Sigmoid colon (tissue), 7 donors: ENCODE measurements around the gene CYP46A1. TPM values are rescaled to one million over a fixed set of nuclear protein-coding genes. Genes with fewer than 3 reads are reported as not detected.
A peak's percentile ranks its signal among the peaks of the same experiment; 100 is the strongest.
"Not testable (repeated sequence)": the region's sequence is repeated elsewhere in the genome, so short reads cannot be mapped to it uniquely, and the experiment has no call there.

ENCODE experiments used
- DNase-seq: peaks from one replicate; pipeline ENCODE4 v3.0.0-alpha.2; 2019
- H3K27ac ChIP-seq, 4 donors: fragments of 200-600 bp; sonication (generic); one replicate each; pipeline ENCODE4 v1.5.1; 2016 to 2019; ENCODE audit warnings: mild to moderate bottlenecking in 1 of 4
- H3K27me3 ChIP-seq, 3 donors: fragments of 200-600 bp; sonication (generic); one replicate each; pipeline ENCODE4 v1.5.1; 2019; ENCODE audit warnings: mild to moderate bottlenecking in 1 of 3
- H3K36me3 ChIP-seq, 4 donors: fragments of 200-600 bp; sonication (generic); one replicate each; pipeline ENCODE4 v1.5.1; 2016 to 2019
- H3K4me1 ChIP-seq, 4 donors: fragments of 200-600 bp; sonication (generic); one replicate each; pipeline ENCODE4 v1.5.1; 2017 to 2019
- H3K4me3 ChIP-seq, 4 donors: fragments of 200-600 bp; sonication (generic); one replicate each; pipeline ENCODE4 v1.5.1; 2017 to 2019; ENCODE audit warnings: mild to moderate bottlenecking in 2 of 4, moderate library complexity in 1 of 4
- H3K9me3 ChIP-seq, 4 donors: fragments of 200-600 bp in 3 of 4; sonication (generic) in 3 of 4; one replicate each; pipeline versions ENCODE4 v1.5.1 to v1.6.1; 2013 to 2019
- CTCF ChIP-seq, 4 experiments: fragments of 450-650 bp in 3 of 4; fragments of 200-600 bp in 1 of 4; IDR thresholded peaks; one replicate each; pipeline ENCODE4 v1.5.1; 2016 to 2019; ENCODE audit warnings: antibody characterized with exemption in 4 of 4, mild to moderate bottlenecking in 3 of 4, moderate library complexity in 2 of 4
- EP300 ChIP-seq, 4 donors: sonication (generic); formaldehyde crosslinking; IDR thresholded peaks; one replicate each; pipeline ENCODE4 v1.6.1; 2017; ENCODE audit warnings: antibody characterized with exemption in 4 of 4
- POLR2A ChIP-seq, 2 donors: fragments of 450-650 bp; IDR thresholded peaks; one replicate each; pipeline ENCODE4 v1.6.1; 2016; ENCODE audit warnings: antibody characterized with exemption in 2 of 2, mild to moderate bottlenecking in 2 of 2, moderate library complexity in 2 of 2
- POLR2AphosphoS5 ChIP-seq, 4 donors: sonication (generic); formaldehyde crosslinking; IDR thresholded peaks; one replicate each; pipeline ENCODE4 v1.6.1; 2017; ENCODE audit warnings: antibody characterized with exemption in 4 of 4
- WGBS, 2 donors: extraction: QIAGEN DNeasy Blood & Tissue Kit; methylation state at CpG; one replicate each; pipeline ENCODE4 v1.1.7; 2013; 5-methylcytosine and 5-hydroxymethylcytosine counted together
- intact Hi-C: fragments of 100-400 bp; cut with DNase I; formaldehyde crosslinking; loops from one replicate; pipeline ENCODE4 v1.15.1; 2023
- polyA plus RNA-seq, 3 donors: library from polyadenylated mRNA; stranded (reverse); fragments of 200-250 nt; gene quantifications; one replicate each; pipeline ENCODE4 v1.2.3, GENCODE V29; 2013
- total RNA-seq, 4 donors: library from RNA; depleted of rRNA; stranded (reverse); fragments of >200 nt; gene quantifications; one replicate each; pipeline ENCODE4 v1.1.0, GENCODE V29; 2016
- donor health status: healthy with polysubstance abuse.
- donor health status: Bipolar disorder and iron deficiency.
- donor health status: healthy.

CYP46A1 gene
- 1 to 10 TPM in 3 of 4 donors, under 1 TPM in 1; 0.36 to 2.0 (median 1.6) TPM for total RNA-seq
- under 1 TPM in 2 of 3 donors, not detected in 1; under 0.01 to 0.35 TPM for polyA plus RNA-seq

- peak within 1 kb of the TSS; percentile 92 to 97 (median 94) for H3K27ac ChIP-seq
- peak within 1 kb of the TSS; percentile 80 to 96 (median 87) for H3K4me3 ChIP-seq
- peak; percentile 100 for DNase-seq
- peaks cover 0 to 17% (median 14%) of the 10 kb centered on the region in 4 donors for H3K4me1 ChIP-seq
- H3K36me3 ChIP-seq: no peaks in the 10 kb centered on the region
- WGBS, 2 donors: 0 to 1% methylated on average over 83 of the region's 83 CpGs
- H3K27me3 ChIP-seq: peaks cover 0 to 7% (median 0%) of the 10 kb centered on the region in 3 donors
- intact Hi-C loops: loop anchor here (2.0 to 5.0 kb wide), 4 partner anchors 47 to 201 kb away; partner anchors contain the start of gene EML1
- H3K9me3 ChIP-seq: no peaks in the 10 kb centered on the region
- no peak for TF ChIP-seq POLR2A (IDR thresholded peaks at IDR 0.05)
- peak; percentile 22 to 76 (median 51) for TF ChIP-seq POLR2AphosphoS5 (IDR thresholded peaks at IDR 0.05)
Measured at GRCh38 chr14:99683619-99684409, at the start of gene CYP46A1. Gene CYP46A1 (plus strand): TSS chr14:99684298. CDS start chr14:99684418, 120 bp downstream.

- H3K27me3 ChIP-seq: no peaks in the 10 kb centered on the region
- no peaks in the 10 kb centered on the region for H3K36me3 ChIP-seq
- H3K4me3 ChIP-seq: no peak overlapping the region
- no peak overlapping the region for H3K27ac ChIP-seq
- no peaks in the 10 kb centered on the region for H3K4me1 ChIP-seq
- no peaks in the 10 kb centered on the region for H3K9me3 ChIP-seq
- WGBS, 2 donors: 80 to 86% methylated on average over 10 of the region's 10 CpGs
- TF ChIP-seq CTCF (IDR thresholded peaks at IDR 0.05): no peak
- TF ChIP-seq POLR2A (IDR thresholded peaks at IDR 0.05): no peak
- no peak for TF ChIP-seq EP300 (IDR thresholded peaks at IDR 0.05)
- no peak for TF ChIP-seq POLR2AphosphoS5 (IDR thresholded peaks at IDR 0.05)
- intact Hi-C loops: no loop called here
- DNase-seq: no peak
Measured at GRCh38 chr14:99634443-99634842, 49.7 kb upstream of the CYP46A1 start.

GRCh38 chr14:99635116-99635515, 49.0 kb upstream of the CYP46A1 start:
- DNase-seq: no peak
- TF ChIP-seq EP300 (IDR thresholded peaks at IDR 0.05) (no peak), POLR2A (IDR thresholded peaks at IDR 0.05) (no peak), POLR2AphosphoS5 (IDR thresholded peaks at IDR 0.05) (no peak), CTCF (IDR thresholded peaks at IDR 0.05) (no peak)
- Histone ChIP-seq H3K4me1 (no peaks in the 10 kb centered on the region), H3K27me3 (no peaks in the 10 kb centered on the region), H3K4me3 (no peak overlapping the region), H3K9me3 (no peaks in the 10 kb centered on the region), H3K27ac (no peak overlapping the region), H3K36me3 (no peaks in the 10 kb centered on the region)
- intact Hi-C loops: no loop called here
- WGBS, 2 donors: 78 to 83% methylated on average over 8 of the region's 8 CpGs

GRCh38 chr14:99636487-99636886, 47.6 kb upstream of the CYP46A1 start:
- TF ChIP-seq POLR2A (IDR thresholded peaks at IDR 0.05) (no peak), POLR2AphosphoS5 (IDR thresholded peaks at IDR 0.05) (no peak), EP300 (IDR thresholded peaks at IDR 0.05) (no peak), CTCF (IDR thresholded peaks at IDR 0.05) (no peak)
- H3K27ac ChIP-seq: no peak overlapping the region
- no peak for DNase-seq
- H3K36me3 ChIP-seq: no peaks in the 10 kb centered on the region
- no peak overlapping the region for H3K4me3 ChIP-seq
- 60 to 64% methylated on average over 5 of the region's 5 CpGs for WGBS, 2 donors
- H3K27me3 ChIP-seq: no peaks in the 10 kb centered on the region
- no peaks in the 10 kb centered on the region for H3K9me3 ChIP-seq
- intact Hi-C loops: no loop called here
- H3K4me1 ChIP-seq: no peaks in the 10 kb centered on the region

GRCh38 chr14:99637624-99638023, 46.5 kb upstream of the CYP46A1 start:
- H3K36me3 ChIP-seq: no peaks in the 10 kb centered on the region
- H3K27ac ChIP-seq: no peak overlapping the region
- DNase-seq: no peak
- intact Hi-C loops: no loop called here
- 86 to 88% methylated on average over 7 of the region's 7 CpGs for WGBS, 2 donors
- H3K4me3 ChIP-seq: no peak overlapping the region
- no peak for TF ChIP-seq CTCF (IDR thresholded peaks at IDR 0.05)
- TF ChIP-seq POLR2A (IDR thresholded peaks at IDR 0.05): no peak
- TF ChIP-seq EP300 (IDR thresholded peaks at IDR 0.05): no peak
- TF ChIP-seq POLR2AphosphoS5 (IDR thresholded peaks at IDR 0.05): no peak
- no peaks in the 10 kb centered on the region for H3K27me3 ChIP-seq
- H3K9me3 ChIP-seq: no peaks in the 10 kb centered on the region
- no peaks in the 10 kb centered on the region for H3K4me1 ChIP-seq

- 95 to 97% methylated on average over 5 of the region's 5 CpGs for WGBS, 2 donors
- intact Hi-C loops: not testable (repeated sequence)
Measured at GRCh38 chr14:99642771-99643170, 41.3 kb upstream of the CYP46A1 start.

More at GRCh38 chr14:99642771-99643170, 41.3 kb upstream of the CYP46A1 start:
- H3K27ac ChIP-seq, H3K4me3 ChIP-seq, DNase-seq, H3K9me3 ChIP-seq, H3K27me3 ChIP-seq, H3K36me3 ChIP-seq: not testable (repeated sequence)
- peaks cover 0 to 18% (median 18%) of the 10 kb centered on the region in 4 donors for H3K4me1 ChIP-seq
